SK-N-SH treated with all-trans-retinoic acid at 6 μM for 48 hours (cell line): Measurements from ENCODE around the gene NFIX.

Experiments
- ATAC-seq: fragments of 200-7000 bp; cut with Tn5 transposase; 3 replicates; pipeline ENCODE4 v1.9.1; 2020; ENCODE audit warnings: mild to moderate bottlenecking, moderate library complexity
- ARNTL ChIP-seq: fragments of 450-650 bp; formaldehyde crosslinking; IDR thresholded peaks from 2 replicates; pipeline ENCODE4 v1.5.0; 2020; ENCODE audit warnings: low read depth, mild to moderate bottlenecking, moderate library complexity, borderline replicate concordance
- BACH2 ChIP-seq: fragments of 250-450 bp; sonication (Bioruptor Pico); IDR thresholded peaks from 2 replicates; pipeline ENCODE4 v1.9.0; 2021; ENCODE audit warnings: mild to moderate bottlenecking, borderline replicate concordance
- CREB5 ChIP-seq: fragments of 250-450 bp; sonication (Bioruptor Pico); IDR thresholded peaks from 2 replicates; pipeline ENCODE4 v1.5.1; 2020; ENCODE audit warnings: low read depth, mild to moderate bottlenecking, moderate library complexity
- CSDC2 ChIP-seq: fragments of 250-450 bp; sonication (Bioruptor Pico); IDR thresholded peaks from 2 replicates; pipeline ENCODE4 v1.5.0; 2020; ENCODE audit warnings: mild to moderate bottlenecking, moderate library complexity
- CSRNP3 ChIP-seq: fragments of 250-450 bp; sonication (Bioruptor Pico); IDR thresholded peaks from 2 replicates; pipeline ENCODE4 v1.5.1; 2021; ENCODE audit warnings: mild to moderate bottlenecking, moderate library complexity
- ESRRG ChIP-seq: fragments of 250-450 bp; sonication (Bioruptor Pico); IDR thresholded peaks from 2 replicates; pipeline ENCODE4 v1.6.1; 2021; ENCODE audit warnings: mild to moderate bottlenecking
- GLIS3 ChIP-seq: fragments of 250-450 bp; sonication (Bioruptor Pico); IDR thresholded peaks from 2 replicates; pipeline ENCODE4 v1.5.0; 2020; ENCODE audit warnings: mild to moderate bottlenecking, moderate library complexity
- ISL1 ChIP-seq: fragments of 250-450 bp; sonication (Bioruptor Pico); IDR thresholded peaks from 2 replicates; pipeline ENCODE4 v2.1.2; 2022; ENCODE audit warnings: mild to moderate bottlenecking, moderate library complexity
- OSR1 ChIP-seq: fragments of 250-450 bp; sonication (Bioruptor Pico); IDR thresholded peaks from 2 replicates; pipeline ENCODE4 v1.8.0; 2022; ENCODE audit warnings: moderate library complexity, mild to moderate bottlenecking, inconsistent platforms
- POU6F1 ChIP-seq: fragments of 250-450 bp; sonication (Bioruptor Pico); IDR thresholded peaks from 2 replicates; pipeline ENCODE4 v1.8.0; 2021; ENCODE audit warnings: low read depth, mild to moderate bottlenecking, moderate library complexity, borderline replicate concordance
- PPARA ChIP-seq: fragments of 250-450 bp; sonication (Bioruptor Pico); IDR thresholded peaks from 2 replicates; pipeline ENCODE4 v1.5.0; 2020; ENCODE audit warnings: mild to moderate bottlenecking, borderline replicate concordance
- RARB ChIP-seq: fragments of 250-450 bp; sonication (Bioruptor Pico); IDR thresholded peaks from 2 replicates; pipeline ENCODE4 v1.8.0; 2021; ENCODE audit warnings: mild to moderate bottlenecking, moderate library complexity
- SNAI2 ChIP-seq: fragments of 250-450 bp; sonication (Bioruptor Pico); IDR thresholded peaks from 2 replicates; pipeline ENCODE4 v1.5.0; 2020; ENCODE audit warnings: mild to moderate bottlenecking, moderate library complexity
- TCF4 ChIP-seq: fragments of 250-450 bp; sonication (Bioruptor Pico); IDR thresholded peaks from 2 replicates; pipeline ENCODE4 v1.8.0; 2021; ENCODE audit warnings: mild to moderate bottlenecking, moderate library complexity, borderline replicate concordance
- TOX ChIP-seq: fragments of 250-450 bp; sonication (Bioruptor Pico); IDR thresholded peaks from 2 replicates; pipeline ENCODE4 v1.8.0; 2021; ENCODE audit warnings: mild to moderate bottlenecking, moderate library complexity, borderline replicate concordance
- TSHZ2 ChIP-seq: fragments of 250-450 bp; sonication (Bioruptor Pico); IDR thresholded peaks from 2 replicates; pipeline ENCODE4 v1.5.0; 2020; ENCODE audit warnings: mild to moderate bottlenecking, moderate library complexity
- ZC3H10 ChIP-seq: fragments of 250-450 bp; sonication (Bioruptor Pico); IDR thresholded peaks from 2 replicates; pipeline ENCODE4 v1.5.1; 2021; ENCODE audit warnings: mild to moderate bottlenecking, moderate library complexity
- ZFP3 ChIP-seq: fragments of 250-450 bp; sonication (Bioruptor Pico); IDR thresholded peaks from 2 replicates; pipeline ENCODE4 v1.5.0; 2020; ENCODE audit warnings: mild to moderate bottlenecking, moderate library complexity
- ZFP30 ChIP-seq: fragments of 450-650 bp; formaldehyde crosslinking; IDR thresholded peaks from 2 replicates; pipeline ENCODE4 v1.5.0; 2022; ENCODE audit warnings: mild to moderate bottlenecking, moderate library complexity
- ZNF565 ChIP-seq: fragments of 450-650 bp; formaldehyde crosslinking; conservative IDR thresholded peaks from 2 replicates; pipeline ENCODE4 v1.5.0; 2020; ENCODE audit warnings: low read depth, mild to moderate bottlenecking, moderate library complexity
- ZNF70 ChIP-seq: fragments of 450-650 bp; formaldehyde crosslinking; IDR thresholded peaks from 2 replicates; pipeline ENCODE4 v1.5.0; 2020; ENCODE audit warnings: mild to moderate bottlenecking, moderate library complexity
- ZNF8 ChIP-seq: fragments of 450-650 bp; formaldehyde crosslinking; IDR thresholded peaks from 2 replicates; pipeline ENCODE4 v1.5.0; 2020; ENCODE audit warnings: mild to moderate bottlenecking, moderate library complexity

The NFIX gene

GRCh38 chr19:13064092-13064489 is 68.8 kb downstream of the NFIX start:
- TF ChIP-seq GLIS3 (CRISPR knock-in tag): no peak
- no peak for TF ChIP-seq ZNF70 (CRISPR knock-in tag)
- TF ChIP-seq ZC3H10 (CRISPR knock-in tag): no peak
- TF ChIP-seq ESRRG (CRISPR knock-in tag): no peak
- TF ChIP-seq ISL1: no peak
- TF ChIP-seq ZFP30: no peak
- TF ChIP-seq ARNTL: no peak
- TF ChIP-seq ZNF565 (CRISPR knock-in tag): no peak
- no peak for TF ChIP-seq TSHZ2 (CRISPR knock-in tag)
- TF ChIP-seq ZNF8 (CRISPR knock-in tag): no peak
- TF ChIP-seq POU6F1: no peak
- no peak for TF ChIP-seq SNAI2 (CRISPR knock-in tag)
- ATAC-seq: no peak

GRCh38 chr19:13066226-13066625 is 71.0 kb downstream of the NFIX start:
- ATAC-seq: no peak
- TF ChIP-seq ISL1 (no peak), TSHZ2 (CRISPR knock-in tag) (no peak)

- no peak for ATAC-seq
- TF ChIP-seq TSHZ2 (CRISPR knock-in tag) (no peak), TCF4 (CRISPR knock-in tag) (no peak), CREB5 (CRISPR knock-in tag) (no peak), SNAI2 (CRISPR knock-in tag) (no peak), GLIS3 (CRISPR knock-in tag) (no peak), OSR1 (CRISPR knock-in tag) (no peak), TOX (CRISPR knock-in tag) (no peak), ZFP3 (CRISPR knock-in tag) (no peak), CSRNP3 (CRISPR knock-in tag) (no peak), ISL1 (no peak), ARNTL (no peak), CSDC2 (no peak), POU6F1 (no peak), RARB (CRISPR knock-in tag) (no peak), ZNF70 (CRISPR knock-in tag) (no peak), PPARA (CRISPR knock-in tag) (no peak), ZFP30 (no peak), ZNF8 (CRISPR knock-in tag) (no peak), BACH2 (no peak), ZNF565 (CRISPR knock-in tag) (no peak)
These were observed 71.9 kb downstream of the NFIX start for GRCh38 chr19:13066933-13067807.
